Mesendoderm (in vitro differentiated cells): ENCODE data around the gene CCDC192.

Experiments
- DNase-seq: peaks from one replicate; pipeline ENCODE4 v3.0.0; 2013
- H2AK5ac ChIP-seq: 2 replicates; pipeline ENCODE4 v1.6.1; 2013; ENCODE audit warnings: low read length, inconsistent platforms
- H2BK120ac ChIP-seq: 2 replicates; pipeline ENCODE4 v1.6.1; 2013; ENCODE audit warnings: low read depth, mild to moderate bottlenecking, low read length, moderate library complexity, mixed read lengths
- H2BK15ac ChIP-seq: replicated peaks from 2 replicates; pipeline ENCODE4 v1.6.1; 2013; ENCODE audit warnings: low read depth, mild to moderate bottlenecking, moderate library complexity
- H2BK5ac ChIP-seq: 2 replicates; pipeline ENCODE4 v1.6.1; 2013; ENCODE audit warnings: low read length, inconsistent platforms
- H3K18ac ChIP-seq: 2 replicates; pipeline ENCODE4 v1.6.1; 2013; ENCODE audit warnings: mild to moderate bottlenecking, low read length, mixed read lengths
- H3K23ac ChIP-seq: one replicate; pipeline ENCODE4 v1.6.1; 2013; ENCODE audit warnings: low read length
- H3K27ac ChIP-seq: 2 replicates; pipeline ENCODE4 v1.5.1; 2013; ENCODE audit warnings: low read depth, mild to moderate bottlenecking, inconsistent platforms, low read length, moderate library complexity
- H3K27me3 ChIP-seq: 2 replicates; pipeline ENCODE4 v1.6.1; 2013; ENCODE audit warnings: low read length, control low read depth, mild to moderate bottlenecking, inconsistent platforms; ENCODE audit not compliant: insufficient read depth, poor library complexity
- H3K36me3 ChIP-seq: 2 replicates; pipeline ENCODE4 v1.6.1; 2013; ENCODE audit warnings: low read length, inconsistent platforms; ENCODE audit not compliant: control insufficient read depth, insufficient read depth
- H3K4ac ChIP-seq: one replicate; pipeline ENCODE4 v1.6.1; 2013; ENCODE audit warnings: low read depth, mild to moderate bottlenecking, low read length, moderate library complexity
- H3K4me1 ChIP-seq: 2 replicates; pipeline ENCODE4 v1.6.1; 2013; ENCODE audit warnings: low read depth, low read length, inconsistent platforms; ENCODE audit not compliant: control insufficient read depth
- H3K4me2 ChIP-seq: 2 replicates; pipeline ENCODE4 v1.6.1; 2013; ENCODE audit warnings: low read length
- H3K4me3 ChIP-seq: 2 replicates; pipeline ENCODE4 v1.5.1; 2013; ENCODE audit warnings: mild to moderate bottlenecking, low read length
- H3K56ac ChIP-seq: one replicate; pipeline ENCODE4 v1.6.1; 2013; ENCODE audit warnings: low read length
- H3K79me1 ChIP-seq: 2 replicates; pipeline ENCODE4 v1.6.1; 2013; ENCODE audit warnings: low read length, inconsistent platforms
- H3K79me2 ChIP-seq: 2 replicates; pipeline ENCODE4 v1.6.1; 2013; ENCODE audit warnings: mild to moderate bottlenecking, low read length; ENCODE audit not compliant: control insufficient read depth, insufficient read depth
- H3K9ac ChIP-seq: 2 replicates; pipeline ENCODE4 v1.6.1; 2013; ENCODE audit warnings: low read length, inconsistent platforms
- H4K5ac ChIP-seq: one replicate; pipeline ENCODE4 v1.6.1; 2013; ENCODE audit warnings: low read length
- H4K8ac ChIP-seq: one replicate; pipeline ENCODE4 v1.6.1; 2013; ENCODE audit warnings: low read depth, mild to moderate bottlenecking, control low read depth, low read length, moderate library complexity
- WGBS: extraction: QIAGEN DNeasy Blood & Tissue Kit; methylation state at CpG from one replicate; pipeline ENCODE4 v1.1.7; 2013; ENCODE audit warnings: low lambda C conversion rate, missing lambda C conversion rate; ENCODE audit not compliant: insufficient coverage; ENCODE audit errors: extremely low coverage; 5-methylcytosine and 5-hydroxymethylcytosine counted together

The CCDC192 gene

GRCh38 chr5:127979475-127979874 lies 276.3 kb downstream of the CCDC192 start:
- no peaks in the 10 kb centered on the region for H3K36me3 ChIP-seq
- no peaks in the 10 kb centered on the region for H3K79me1 ChIP-seq
- no peak overlapping the region for H3K56ac ChIP-seq
- no peak overlapping the region for H3K9ac ChIP-seq
- H3K18ac ChIP-seq, result no peak overlapping the region
- H3K4me3 ChIP-seq, result no peak overlapping the region
- H3K23ac ChIP-seq, result no peak overlapping the region
- no peak overlapping the region for H4K5ac ChIP-seq
- H4K8ac ChIP-seq, result no peak overlapping the region
- no peak overlapping the region for H3K4me2 ChIP-seq
- H2BK5ac ChIP-seq, result no peak overlapping the region
- H3K79me2 ChIP-seq, result no peaks in the 10 kb centered on the region
- no peak overlapping the region for H2AK5ac ChIP-seq
- H3K4ac ChIP-seq, result no peak overlapping the region
- no peaks in the 10 kb centered on the region for H3K4me1 ChIP-seq
- no peak overlapping the region for H2BK15ac ChIP-seq
- no peak overlapping the region for H2BK120ac ChIP-seq
- no peaks in the 10 kb centered on the region for H3K27me3 ChIP-seq
- no peak overlapping the region for H3K27ac ChIP-seq
- DNase-seq, result no peak

GRCh38 chr5:127980843-127981242 lies 277.7 kb downstream of the CCDC192 start:
- H3K79me2 ChIP-seq, result no peaks in the 10 kb centered on the region
- no peaks in the 10 kb centered on the region for H3K79me1 ChIP-seq
- no peak overlapping the region for H3K4me2 ChIP-seq
- H3K27ac ChIP-seq, result no peak overlapping the region
- H4K8ac ChIP-seq, result no peak overlapping the region
- H3K36me3 ChIP-seq, result no peaks in the 10 kb centered on the region
- H3K4ac ChIP-seq, result no peak overlapping the region
- H2AK5ac ChIP-seq, result no peak overlapping the region
- no peaks in the 10 kb centered on the region for H3K27me3 ChIP-seq
- no peak overlapping the region for H3K23ac ChIP-seq
- no peak overlapping the region for H3K56ac ChIP-seq
- H3K4me3 ChIP-seq, result no peak overlapping the region
- H2BK5ac ChIP-seq, result no peak overlapping the region
- no peak overlapping the region for H2BK15ac ChIP-seq
- H2BK120ac ChIP-seq, result no peak overlapping the region
- H3K9ac ChIP-seq, result no peak overlapping the region
- H3K18ac ChIP-seq, result no peak overlapping the region
- no peaks in the 10 kb centered on the region for H3K4me1 ChIP-seq
- no peak for DNase-seq
- H4K5ac ChIP-seq, result no peak overlapping the region

GRCh38 chr5:127981498-127981897 lies 278.3 kb downstream of the CCDC192 start:
- peak; percentile 57 for DNase-seq
- Histone ChIP-seq H2BK15ac (no peak overlapping the region), H3K79me2 (no peaks in the 10 kb centered on the region), H3K36me3 (no peaks in the 10 kb centered on the region), H3K27ac (no peak overlapping the region), H3K4me3 (no peak overlapping the region), H3K4me1 (no peaks in the 10 kb centered on the region), H3K27me3 (no peaks in the 10 kb centered on the region), H2BK120ac (no peak overlapping the region), H3K56ac (no peak overlapping the region), H3K18ac (no peak overlapping the region), H4K5ac (no peak overlapping the region), H4K8ac (no peak overlapping the region), H3K79me1 (no peaks in the 10 kb centered on the region), H3K4me2 (no peak overlapping the region), H3K23ac (no peak overlapping the region), H2BK5ac (no peak overlapping the region), H3K9ac (no peak overlapping the region), H3K4ac (no peak overlapping the region), H2AK5ac (no peak overlapping the region)
- WGBS, result no CpG with 5 or more reads among the region's 4 CpGs

- 100% methylated on average over 1 of the region's 7 CpGs for WGBS
Measured at GRCh38 chr5:127985811-127986325, 282.7 kb downstream of the CCDC192 start.

GRCh38 chr5:127987354-127988145 lies 284.4 kb downstream of the CCDC192 start:
- H2BK15ac ChIP-seq, result no peak overlapping the region
- H3K27me3 ChIP-seq, result no peaks in the 10 kb centered on the region
- no peaks in the 10 kb centered on the region for H3K36me3 ChIP-seq
- no peak overlapping the region for H3K18ac ChIP-seq
- no peak overlapping the region for H2AK5ac ChIP-seq
- H3K4me1 ChIP-seq, result no peaks in the 10 kb centered on the region
- no peaks in the 10 kb centered on the region for H3K79me2 ChIP-seq
- no peak overlapping the region for H3K4ac ChIP-seq
- H2BK5ac ChIP-seq, result no peak overlapping the region
- no peak overlapping the region for H4K5ac ChIP-seq
- H4K8ac ChIP-seq, result no peak overlapping the region
- H3K4me2 ChIP-seq, result no peak overlapping the region
- no CpG with 5 or more reads among the region's 2 CpGs for WGBS
- H3K9ac ChIP-seq, result no peak overlapping the region
- H3K23ac ChIP-seq, result no peak overlapping the region
- no peaks in the 10 kb centered on the region for H3K79me1 ChIP-seq
- no peak overlapping the region for H3K27ac ChIP-seq
- no peak overlapping the region for H3K4me3 ChIP-seq
- H2BK120ac ChIP-seq, result no peak overlapping the region
- DNase-seq, result no peak
- no peak overlapping the region for H3K56ac ChIP-seq

More at GRCh38 chr5:127985811-127986325, 282.7 kb downstream of the CCDC192 start:
- no peak overlapping the region for H3K4me3 ChIP-seq
- H2AK5ac ChIP-seq, result no peak overlapping the region
- H4K5ac ChIP-seq, result no peak overlapping the region
- no peaks in the 10 kb centered on the region for H3K27me3 ChIP-seq
- H2BK120ac ChIP-seq, result no peak overlapping the region
- no peaks in the 10 kb centered on the region for H3K79me1 ChIP-seq
- no peaks in the 10 kb centered on the region for H3K4me1 ChIP-seq
- no peak overlapping the region for H2BK15ac ChIP-seq
- H2BK5ac ChIP-seq, result no peak overlapping the region
- no peak overlapping the region for H3K9ac ChIP-seq
- no peaks in the 10 kb centered on the region for H3K36me3 ChIP-seq
- no peak overlapping the region for H3K23ac ChIP-seq
- H3K79me2 ChIP-seq, result no peaks in the 10 kb centered on the region
- H3K4me2 ChIP-seq, result no peak overlapping the region
- H4K8ac ChIP-seq, result no peak overlapping the region
- no peak for DNase-seq
- no peak overlapping the region for H3K56ac ChIP-seq
- H3K27ac ChIP-seq, result no peak overlapping the region
- no peak overlapping the region for H3K18ac ChIP-seq
- no peak overlapping the region for H3K4ac ChIP-seq

GRCh38 chr5:127988146-127988760 lies 285.1 kb downstream of the CCDC192 start:
- no peak overlapping the region for H4K5ac ChIP-seq
- no peak overlapping the region for H3K9ac ChIP-seq
- H3K27ac ChIP-seq, result no peak overlapping the region
- H3K23ac ChIP-seq, result no peak overlapping the region
- no peak overlapping the region for H4K8ac ChIP-seq
- no peak overlapping the region for H3K4me3 ChIP-seq
- H2BK120ac ChIP-seq, result no peak overlapping the region
- no peak overlapping the region for H3K56ac ChIP-seq
- no peak overlapping the region for H2AK5ac ChIP-seq
- H3K36me3 ChIP-seq, result no peaks in the 10 kb centered on the region
- H3K79me2 ChIP-seq, result no peaks in the 10 kb centered on the region
- H3K18ac ChIP-seq, result no peak overlapping the region
- H3K4me1 ChIP-seq, result no peaks in the 10 kb centered on the region
- H3K4me2 ChIP-seq, result no peak overlapping the region
- H2BK5ac ChIP-seq, result no peak overlapping the region
- H3K79me1 ChIP-seq, result no peaks in the 10 kb centered on the region
- H3K4ac ChIP-seq, result no peak overlapping the region
- H3K27me3 ChIP-seq, result no peaks in the 10 kb centered on the region
- no peak for DNase-seq
- H2BK15ac ChIP-seq, result no peak overlapping the region
